Measurements from ENCODE around the gene SUPT16H. TPM values are rescaled to one million over a fixed set of nuclear protein-coding genes. Genes with fewer than 3 reads are reported as not detected.

Gene SUPT16H
- polyA plus RNA-seq, 1 experiment = 31.2 TPM

GRCh38 chr14:21311614-21312013 lies 72.2 kb downstream of the SUPT16H start:
- CTCF ChIA-PET = interaction anchor here (0.7 kb wide), 1 partner anchor 14 kb away, joined by 3 read pairs; no protein-coding TSS in a partner anchor
- peaks cover 5% of the 10 kb centered on the region; the same call in 1 of the 2 replicates for H3K27me3 ChIP-seq (ENCODE audit: control insufficient read depth, insufficient read depth, low read length)
- POLR2A ChIA-PET = no interaction called here
- H3K4me3 ChIP-seq (ENCODE audit: low read depth, low read length) = no peak overlapping the region
- TF ChIP-seq CTCF (IDR thresholded peaks at IDR 0.05; ENCODE audit: insufficient read depth, low read depth, low read length) = no peak
- no peak for DNase-seq (ENCODE audit: low read depth)
- no peaks in the 10 kb centered on the region for H3K36me3 ChIP-seq (ENCODE audit: control insufficient read depth, insufficient read depth, low read length)

- Histone ChIP-seq H3K4me3 (ENCODE audit: low read depth, low read length) (no peak overlapping the region), H3K27me3 (ENCODE audit: control insufficient read depth, insufficient read depth, low read length) (peaks cover 5% of the 10 kb centered on the region; the same call in 1 of the 2 replicates), H3K36me3 (ENCODE audit: control insufficient read depth, insufficient read depth, low read length) (no peaks in the 10 kb centered on the region)
- ChIA-PET POLR2A (no interaction called here), CTCF (interaction anchor here (0.9 to 1.2 kb wide), 3 partner anchors 9 to 18 kb away, joined by 3 read pairs; no protein-coding TSS in a partner anchor)
- TF ChIP-seq CTCF (IDR thresholded peaks at IDR 0.05; ENCODE audit: insufficient read depth, low read depth, low read length) = no peak
- DNase-seq (ENCODE audit: low read depth) = no peak
Observed at GRCh38 chr14:21309956-21310355, 73.9 kb downstream of the SUPT16H start.

- DNase-seq (ENCODE audit: low read depth) = no peak
- Histone ChIP-seq H3K27me3 (ENCODE audit: control insufficient read depth, insufficient read depth, low read length) (peaks cover 5% of the 10 kb centered on the region; the same call in 1 of the 2 replicates), H3K4me3 (ENCODE audit: low read depth, low read length) (no peak overlapping the region), H3K36me3 (ENCODE audit: control insufficient read depth, insufficient read depth, low read length) (no peaks in the 10 kb centered on the region)
- CTCF ChIA-PET = interaction anchor here (0.9 to 1.2 kb wide), 3 partner anchors 10 to 18 kb away, joined by 3 read pairs; no protein-coding TSS in a partner anchor
- POLR2A ChIA-PET = no interaction called here
- TF ChIP-seq CTCF (IDR thresholded peaks at IDR 0.05; ENCODE audit: insufficient read depth, low read depth, low read length) = no peak
Observed at GRCh38 chr14:21309238-21309636, 74.6 kb downstream of the SUPT16H start.

- Histone ChIP-seq H3K36me3 (ENCODE audit: control insufficient read depth, insufficient read depth, low read length) (no peaks in the 10 kb centered on the region), H3K27me3 (ENCODE audit: control insufficient read depth, insufficient read depth, low read length) (peaks cover 5% of the 10 kb centered on the region; the same call in 1 of the 2 replicates), H3K4me3 (ENCODE audit: low read depth, low read length) (peak overlapping the region; percentile 17; the same call in 1 of the 2 replicates)
- ChIA-PET POLR2A (no interaction called here), CTCF (interaction anchor here (0.6 to 1.2 kb wide), 4 partner anchors 9 to 200 kb away, joined by 3 to 4 read pairs (median 3); no protein-coding TSS in a partner anchor)
- no peak for TF ChIP-seq CTCF (IDR thresholded peaks at IDR 0.05; ENCODE audit: insufficient read depth, low read depth, low read length)
- peak; percentile 4 for DNase-seq (ENCODE audit: low read depth)
Observed at GRCh38 chr14:21308479-21309237, 75.2 kb downstream of the SUPT16H start.

GRCh38 chr14:21308132-21308478 lies 75.7 kb downstream of the SUPT16H start:
- CTCF ChIA-PET = no interaction called here
- H3K27me3 ChIP-seq (ENCODE audit: control insufficient read depth, insufficient read depth, low read length) = peaks cover 5% of the 10 kb centered on the region; the same call in 1 of the 2 replicates
- POLR2A ChIA-PET = no interaction called here
- no peak overlapping the region for H3K4me3 ChIP-seq (ENCODE audit: low read depth, low read length)
- no peaks in the 10 kb centered on the region for H3K36me3 ChIP-seq (ENCODE audit: control insufficient read depth, insufficient read depth, low read length)
- DNase-seq (ENCODE audit: low read depth) = no peak
- TF ChIP-seq CTCF (IDR thresholded peaks at IDR 0.05; ENCODE audit: insufficient read depth, low read depth, low read length) = no peak

All from BJ (cell line).